Left ventricle myocardium inferior (tissue), 1 donor: ENCODE results near the gene FTO. TPM values are rescaled to one million over a fixed set of nuclear protein-coding genes. Genes with fewer than 3 reads are reported as not detected.

ENCODE experiments used
- DNase-seq: peaks from one replicate; pipeline ENCODE4 v3.0.0-alpha.2; 2020
- H3K27ac ChIP-seq: fragments of 200-600 bp; replicated peaks from 2 replicates; pipeline ENCODE4 v1.8.0; 2021
- H3K27me3 ChIP-seq: fragments of 200-600 bp; 2 replicates; pipeline ENCODE4 v1.8.0; 2021; ENCODE audit warnings: low read depth
- H3K36me3 ChIP-seq: fragments of 200-600 bp; 2 replicates; pipeline ENCODE4 v1.8.0; 2021
- H3K4me1 ChIP-seq: fragments of 200-600 bp; 2 replicates; pipeline ENCODE4 v1.8.0; 2021
- H3K4me3 ChIP-seq: fragments of 200-600 bp; 2 replicates; pipeline ENCODE4 v1.8.0; 2021; ENCODE audit warnings: mild to moderate bottlenecking, moderate library complexity
- H3K9me3 ChIP-seq: fragments of 200-600 bp; replicated peaks from 2 replicates; pipeline ENCODE4 v1.8.0; 2021
- intact Hi-C: fragments of 100-400 bp; cut with micrococcal nuclease; formaldehyde crosslinking; loops from one replicate; pipeline ENCODE4 v1.11.0; 2022
- total RNA-seq: library from RNA; stranded (reverse); fragmentation: NEBNext Ultra II Directional; extraction: Animal tissue kit (Norgen Biotek cat#: 25700); gene quantifications from one replicate; pipeline ENCODE4 v1.2.1, GENCODE V29; 2021
- TF ChIP-seq, protein P1 (sequence below): fragments of 200-600 bp; IDR thresholded peaks from 2 replicates; pipeline ENCODE4 v1.8.0; 2021; ENCODE audit warnings: antibody characterized with exemption, mild to moderate bottlenecking, borderline replicate concordance
- donor health status: DM: no; HTN: yes; CAD: no; lungs with severe emphysema.

Gene FTO
- total RNA-seq, 1 donor from 2014 or later, result 78.4 TPM

DNA sequence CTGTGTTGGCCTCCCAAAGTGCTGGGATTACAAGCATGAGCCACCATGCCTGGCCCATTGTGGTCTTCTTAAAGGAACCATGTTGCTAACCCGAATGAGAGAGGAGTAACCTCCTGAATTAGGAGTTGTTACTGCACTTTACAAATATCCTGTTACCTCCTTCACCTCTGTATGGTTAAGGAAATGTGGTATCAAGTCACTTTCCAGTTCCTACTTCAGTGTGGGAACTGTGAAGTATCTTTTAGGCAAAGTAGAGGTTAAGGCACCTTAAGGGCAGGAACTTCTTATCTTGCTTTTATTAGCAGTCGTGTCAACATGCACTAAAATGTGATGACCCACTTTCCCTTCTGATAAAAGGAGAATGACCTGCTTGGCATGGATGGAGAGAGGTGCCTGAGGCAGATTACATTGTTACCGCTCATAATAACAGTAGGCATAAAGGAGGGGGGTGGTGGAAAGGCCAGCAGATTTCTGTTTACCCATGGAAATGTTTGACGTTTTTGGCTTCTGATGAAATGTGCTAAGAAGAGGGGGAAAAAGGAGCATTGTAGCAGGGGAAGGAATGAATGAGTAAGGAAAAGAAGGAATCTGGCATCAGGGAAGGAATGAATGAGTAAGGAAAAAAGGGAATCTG lies 28.5 kb downstream of the FTO start:
- H3K9me3 ChIP-seq, result no peaks in the 10 kb centered on the region
- H3K27me3 ChIP-seq, result no peaks in the 10 kb centered on the region
- H3K4me3 ChIP-seq, result no peak overlapping the region
- intact Hi-C loops, result no loop called here
- H3K4me1 ChIP-seq, result peaks cover 49% of the 10 kb centered on the region
- DNase-seq, result no peak
- no peaks in the 10 kb centered on the region for H3K36me3 ChIP-seq
- no peak overlapping the region for H3K27ac ChIP-seq
- TF ChIP-seq, protein P1, sequence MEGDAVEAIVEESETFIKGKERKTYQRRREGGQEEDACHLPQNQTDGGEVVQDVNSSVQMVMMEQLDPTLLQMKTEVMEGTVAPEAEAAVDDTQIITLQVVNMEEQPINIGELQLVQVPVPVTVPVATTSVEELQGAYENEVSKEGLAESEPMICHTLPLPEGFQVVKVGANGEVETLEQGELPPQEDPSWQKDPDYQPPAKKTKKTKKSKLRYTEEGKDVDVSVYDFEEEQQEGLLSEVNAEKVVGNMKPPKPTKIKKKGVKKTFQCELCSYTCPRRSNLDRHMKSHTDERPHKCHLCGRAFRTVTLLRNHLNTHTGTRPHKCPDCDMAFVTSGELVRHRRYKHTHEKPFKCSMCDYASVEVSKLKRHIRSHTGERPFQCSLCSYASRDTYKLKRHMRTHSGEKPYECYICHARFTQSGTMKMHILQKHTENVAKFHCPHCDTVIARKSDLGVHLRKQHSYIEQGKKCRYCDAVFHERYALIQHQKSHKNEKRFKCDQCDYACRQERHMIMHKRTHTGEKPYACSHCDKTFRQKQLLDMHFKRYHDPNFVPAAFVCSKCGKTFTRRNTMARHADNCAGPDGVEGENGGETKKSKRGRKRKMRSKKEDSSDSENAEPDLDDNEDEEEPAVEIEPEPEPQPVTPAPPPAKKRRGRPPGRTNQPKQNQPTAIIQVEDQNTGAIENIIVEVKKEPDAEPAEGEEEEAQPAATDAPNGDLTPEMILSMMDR, result no peak

DNA sequence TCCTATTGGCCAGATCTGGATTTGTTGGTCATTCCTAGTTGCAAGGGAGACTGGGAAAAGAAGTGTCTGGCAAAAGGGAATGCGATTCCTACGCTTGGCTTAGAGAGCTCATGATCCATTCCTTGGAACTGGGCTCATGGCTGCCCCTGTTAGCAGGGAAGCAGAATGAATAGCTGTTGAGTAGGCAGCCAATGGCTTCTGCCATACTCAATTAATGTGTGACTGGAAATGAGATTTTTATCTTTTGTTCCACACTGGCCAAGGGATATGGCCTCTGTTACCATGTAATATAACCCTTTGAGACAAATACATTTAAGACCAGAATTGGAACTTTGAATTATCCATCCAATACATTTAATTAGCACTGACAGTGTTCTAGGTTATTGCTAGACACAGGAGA lies 31.0 kb downstream of the FTO start:
- H3K27ac ChIP-seq, result no peak overlapping the region
- no peaks in the 10 kb centered on the region for H3K9me3 ChIP-seq
- peaks cover 49% of the 10 kb centered on the region for H3K4me1 ChIP-seq
- H3K4me3 ChIP-seq, result no peak overlapping the region
- intact Hi-C loops, result no loop called here
- no peaks in the 10 kb centered on the region for H3K36me3 ChIP-seq
- TF ChIP-seq, protein P1, result no peak
- no peaks in the 10 kb centered on the region for H3K27me3 ChIP-seq
- DNase-seq, result no peak

DNA sequence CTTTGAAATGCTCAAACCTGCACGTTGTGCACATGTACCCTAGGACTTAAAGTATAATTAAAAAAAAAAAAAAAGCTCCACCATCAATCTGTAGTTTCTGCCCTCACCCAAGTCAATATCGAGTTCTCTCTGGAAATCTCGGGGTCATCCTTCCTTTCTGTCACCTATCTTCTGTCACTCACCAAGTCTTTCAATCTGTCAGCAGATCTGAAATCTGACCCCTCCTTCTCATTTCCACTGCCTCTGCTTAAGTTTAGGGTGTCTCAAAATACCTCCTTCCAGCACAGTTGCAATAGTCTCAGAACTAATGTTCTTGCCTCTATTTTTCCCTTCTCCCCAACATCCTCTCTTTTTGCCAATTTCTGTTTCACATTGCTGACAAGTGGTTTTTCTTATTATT lies 32.3 kb downstream of the FTO start:
- intact Hi-C loops, result no loop called here
- H3K4me1 ChIP-seq, result peaks cover 56% of the 10 kb centered on the region
- H3K9me3 ChIP-seq, result no peaks in the 10 kb centered on the region
- H3K27ac ChIP-seq, result no peak overlapping the region
- no peak overlapping the region for H3K4me3 ChIP-seq
- no peaks in the 10 kb centered on the region for H3K36me3 ChIP-seq
- no peaks in the 10 kb centered on the region for H3K27me3 ChIP-seq
- DNase-seq, result no peak
- TF ChIP-seq, protein P1, result no peak

DNA sequence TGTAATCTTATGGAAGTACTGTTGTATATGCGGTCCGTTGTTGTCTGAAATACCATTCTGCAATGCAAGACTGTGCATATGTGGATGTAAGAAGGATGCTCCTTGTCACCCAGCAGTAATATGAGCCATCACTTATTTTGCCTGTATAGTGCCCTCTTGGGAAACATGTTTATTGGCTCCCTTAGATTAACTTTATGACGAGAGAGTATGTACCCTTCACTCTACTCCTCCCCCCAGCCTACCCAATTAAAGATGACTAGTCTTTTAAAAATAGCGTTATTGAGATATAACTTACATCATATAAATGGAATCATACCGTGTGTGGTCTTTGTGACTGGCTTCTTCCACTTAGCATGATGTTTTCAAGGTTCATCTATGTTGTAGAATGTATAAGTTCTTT lies 33.6 kb downstream of the FTO start:
- Histone ChIP-seq H3K36me3 (no peaks in the 10 kb centered on the region), H3K4me1 (peaks cover 44% of the 10 kb centered on the region), H3K9me3 (no peaks in the 10 kb centered on the region), H3K27me3 (no peaks in the 10 kb centered on the region), H3K27ac (no peak overlapping the region), H3K4me3 (no peak overlapping the region)
- DNase-seq, result no peak
- TF ChIP-seq, protein P1, result no peak
- intact Hi-C loops, result no loop called here

DNA sequence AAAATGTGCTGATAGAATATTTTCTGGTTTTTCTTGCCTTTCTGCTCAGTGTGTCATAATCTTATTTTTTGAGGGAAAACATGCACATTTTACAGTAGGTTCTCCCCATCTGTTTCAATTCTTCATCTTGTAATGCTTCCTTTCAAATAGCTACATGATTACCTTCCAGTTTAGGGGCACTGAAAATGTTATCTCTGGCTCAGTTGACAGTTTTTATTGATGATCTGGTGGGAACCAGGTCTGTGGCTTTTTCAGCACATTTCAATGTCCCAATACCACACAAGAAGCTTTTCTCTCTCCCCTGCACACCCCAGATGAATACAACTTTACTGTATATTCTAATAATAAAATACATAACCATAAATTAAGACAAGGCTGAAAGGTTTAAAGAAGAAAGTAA lies 36.5 kb downstream of the FTO start:
- Histone ChIP-seq H3K27ac (no peak overlapping the region), H3K4me1 (peaks cover 36% of the 10 kb centered on the region), H3K36me3 (no peaks in the 10 kb centered on the region), H3K9me3 (no peaks in the 10 kb centered on the region), H3K4me3 (no peak overlapping the region), H3K27me3 (no peaks in the 10 kb centered on the region)
- TF ChIP-seq, protein P1, result no peak
- no peak for DNase-seq
- intact Hi-C loops, result no loop called here
